Thymus (tissue), 14 donors: Measurements from ENCODE around the gene CIART. TPM values are rescaled to one million over a fixed set of nuclear protein-coding genes. Genes with fewer than 3 reads are reported as not detected.
"Not testable (repeated sequence)": the region's sequence is repeated elsewhere in the genome, so short reads cannot be mapped to it uniquely, and the experiment has no call there.

Experiments used
- DNase-seq, 9 donors: peaks; one replicate each; pipeline ENCODE4 v3.0.0-alpha.2; 2013; ENCODE audit warnings: low spot score in 9 of 9, low read depth in 6 of 9, missing footprints in 1 of 9
- H3K27ac ChIP-seq, 2 donors: one replicate each; pipeline ENCODE4 v1.5.1; 2013; ENCODE audit warnings: control low read depth in 1 of 2, low read depth in 1 of 2, low read length in 1 of 2, mild to moderate bottlenecking in 1 of 2, moderate library complexity in 1 of 2
- H3K27me3 ChIP-seq, 2 donors: one replicate each; pipeline ENCODE4 v1.5.1; 2013; ENCODE audit warnings: low read length in 1 of 2; ENCODE audit not compliant: control insufficient read depth in 2 of 2, insufficient read depth in 1 of 2
- H3K36me3 ChIP-seq, 2 donors: one replicate each; pipeline ENCODE4 v1.5.1; 2013; ENCODE audit warnings: low read length in 1 of 2, mild to moderate bottlenecking in 1 of 2, moderate library complexity in 1 of 2; ENCODE audit not compliant: control insufficient read depth in 2 of 2, insufficient read depth in 2 of 2
- H3K4me1 ChIP-seq, 2 donors: one replicate each; pipeline ENCODE4 v1.5.1; 2013; ENCODE audit warnings: low read length in 2 of 2; ENCODE audit not compliant: control insufficient read depth in 2 of 2, insufficient read depth in 2 of 2
- H3K4me3 ChIP-seq, 2 donors: one replicate each; pipeline ENCODE4 v1.5.1; 2013; ENCODE audit warnings: low read length in 2 of 2, control low read depth in 1 of 2, mild to moderate bottlenecking in 1 of 2
- H3K9me3 ChIP-seq, 2 donors: one replicate each; pipeline ENCODE4 v1.5.1; 2013; ENCODE audit warnings: low read length in 1 of 2, mild to moderate bottlenecking in 1 of 2; ENCODE audit not compliant: control insufficient read depth in 2 of 2, insufficient read depth in 1 of 2
- WGBS: extraction: QIAGEN DNeasy Blood & Tissue Kit; methylation state at CpG from one replicate; pipeline ENCODE4 v1.1.7; 2013; 5-methylcytosine and 5-hydroxymethylcytosine counted together
- long read RNA-seq, 10 donors: transcript quantifications; one replicate each; lab custom pipeline, GENCODE V29; 2026
- polyA plus RNA-seq: library from polyadenylated mRNA; stranded (reverse); fragments of 200-250 nt; gene quantifications from one replicate; pipeline ENCODE4 v1.2.3, GENCODE V29; 2013
- total RNA-seq: library from RNA; stranded (reverse); fragments of 120-200 nt; gene quantifications from one replicate; pipeline ENCODE4 v1.2.4, GENCODE V29; 2013
- donor health status: healthy.

Gene CIART
- 3.4 TPM for total RNA-seq
- polyA plus RNA-seq: 3.1 TPM
- long read RNA-seq, donor 1: 0 reads
- long read RNA-seq, donor 2, partial matches to known transcripts: 0 of 1 reads
- long read RNA-seq, donor 2, other reads (novel, unspliced or antisense): 0 of 1 reads
- long read RNA-seq, donor 3, partial matches to known transcripts: 0 of 3 reads
- long read RNA-seq, donor 3, other reads (novel, unspliced or antisense): 0 of 3 reads
- long read RNA-seq, donor 4, partial matches to known transcripts: 0 of 2 reads
- long read RNA-seq, donor 4, other reads (novel, unspliced or antisense): 0 of 2 reads
- long read RNA-seq, donor 5, partial matches to known transcripts: 0 of 3 reads
- long read RNA-seq, donor 5, other reads (novel, unspliced or antisense): 0 of 3 reads
- long read RNA-seq, donor 6, partial matches to known transcripts: 0 of 1 reads
- long read RNA-seq, donor 6, other reads (novel, unspliced or antisense): 0 of 1 reads
- long read RNA-seq, donor 7: 0 reads
- long read RNA-seq, donor 8, partial matches to known transcripts: 0 of 1 reads
- long read RNA-seq, donor 8, other reads (novel, unspliced or antisense): 0 of 1 reads
- long read RNA-seq, donor 9, partial matches to known transcripts: 0 of 1 reads
- long read RNA-seq, donor 9, other reads (novel, unspliced or antisense): 0 of 1 reads
- long read RNA-seq, donor 10, partial matches to known transcripts: 0 of 1 reads
- long read RNA-seq, donor 10, other reads (novel, unspliced or antisense): 0 of 1 reads

GRCh38 chr1:150281758-150282557, at the start of gene CIART:
Gene CIART, plus strand, starts transcription at chr1:150282554. Its CDS starts 714 bp downstream, at chr1:150283268.
- peak; percentile 53 to 90 (median 71) for DNase-seq

GRCh38 chr1:150232921-150233320, 49.4 kb upstream of the CIART start:
- not testable (repeated sequence) for H3K27me3 ChIP-seq, H3K27ac ChIP-seq, DNase-seq, H3K4me3 ChIP-seq, H3K9me3 ChIP-seq
- 94% methylated on average over 10 of the region's 10 CpGs for WGBS
- Histone ChIP-seq H3K36me3 (peaks cover 4 to 31% of the 10 kb centered on the region in 2 donors), H3K4me1 (peaks cover 6 to 19% of the 10 kb centered on the region in 2 donors)

More at GRCh38 chr1:150281758-150282557, at the start of gene CIART:
- H3K4me3 ChIP-seq: peak within 1 kb of the TSS; percentile 44 to 51
- peaks cover 8 to 23% of the 10 kb centered on the region in 2 donors for H3K4me1 ChIP-seq
- peaks cover 21 to 66% of the 10 kb centered on the region in 2 donors for H3K27me3 ChIP-seq
- H3K9me3 ChIP-seq: peaks cover 3 to 12% of the 10 kb centered on the region in 2 donors
- H3K36me3 ChIP-seq: no peaks in the 10 kb centered on the region
- 1% methylated on average over 46 of the region's 46 CpGs for WGBS
- peak within 1 kb of the TSS; percentile 1 to 70 for H3K27ac ChIP-seq

DNA sequence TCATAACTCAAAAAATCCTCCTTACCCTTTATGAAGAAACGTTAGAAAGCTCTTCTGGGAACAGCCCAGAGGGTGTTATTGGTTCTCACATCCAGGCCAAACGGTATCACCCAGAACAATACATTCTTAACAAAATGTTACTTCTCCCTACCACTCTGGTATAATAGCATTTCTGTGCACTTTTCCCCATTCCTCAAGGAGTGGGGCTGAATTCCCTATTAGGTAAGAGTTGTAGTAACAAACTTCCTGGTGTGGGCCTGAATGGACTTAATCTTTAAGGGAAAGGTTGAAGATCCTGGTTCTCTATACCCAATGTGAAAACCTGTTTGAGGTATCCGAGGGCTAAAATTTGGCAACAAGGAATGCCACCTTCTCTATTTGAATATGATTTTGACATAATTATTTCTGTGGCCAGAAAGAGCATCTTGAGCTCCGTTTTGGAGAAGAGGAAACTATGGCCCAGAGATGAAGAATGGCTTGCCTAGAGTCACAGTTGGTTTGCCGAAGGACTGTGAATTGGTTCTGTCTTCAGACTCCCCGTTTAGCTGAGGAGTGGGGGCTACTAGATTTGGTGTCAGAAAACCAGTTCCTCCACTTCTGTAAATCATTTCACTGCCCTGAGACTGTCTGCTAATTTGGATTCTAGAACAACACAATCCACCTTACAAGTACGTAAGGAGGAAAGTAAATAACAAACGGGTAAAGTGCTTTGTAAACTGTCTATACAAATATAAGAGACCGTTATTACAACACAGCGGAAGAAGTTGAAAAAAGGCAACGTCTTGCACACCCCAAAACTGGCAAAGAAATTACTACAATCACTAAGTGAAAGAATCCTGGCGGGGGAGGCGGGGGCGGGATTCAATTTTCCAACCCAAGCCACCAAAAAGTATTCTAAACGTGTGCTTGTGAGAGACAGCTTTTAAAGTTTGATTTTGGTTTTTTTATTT, 48.7 kb upstream of the CIART start:
- Histone ChIP-seq H3K4me1 (peaks cover 6 to 19% of the 10 kb centered on the region in 2 donors), H3K4me3 (peak overlapping the region; percentile 92 to 94), H3K27me3 (no peaks in the 10 kb centered on the region), H3K27ac (peak overlapping the region; percentile 97 to 98), H3K36me3 (peaks cover 4 to 26% of the 10 kb centered on the region in 2 donors), H3K9me3 (no peaks in the 10 kb centered on the region)
- peak in 5 of 9 donors; percentile 10 to 48 (median 18) for DNase-seq
- WGBS: 33% methylated on average over 15 of the region's 15 CpGs

- DNase-seq: no peak
- H3K36me3 ChIP-seq: peaks cover 4 to 20% of the 10 kb centered on the region in 2 donors
- WGBS: under 1% methylated on average over 9 of the region's 9 CpGs
Observed at GRCh38 chr1:150234309-150234565, 48.1 kb upstream of the CIART start.

DNA sequence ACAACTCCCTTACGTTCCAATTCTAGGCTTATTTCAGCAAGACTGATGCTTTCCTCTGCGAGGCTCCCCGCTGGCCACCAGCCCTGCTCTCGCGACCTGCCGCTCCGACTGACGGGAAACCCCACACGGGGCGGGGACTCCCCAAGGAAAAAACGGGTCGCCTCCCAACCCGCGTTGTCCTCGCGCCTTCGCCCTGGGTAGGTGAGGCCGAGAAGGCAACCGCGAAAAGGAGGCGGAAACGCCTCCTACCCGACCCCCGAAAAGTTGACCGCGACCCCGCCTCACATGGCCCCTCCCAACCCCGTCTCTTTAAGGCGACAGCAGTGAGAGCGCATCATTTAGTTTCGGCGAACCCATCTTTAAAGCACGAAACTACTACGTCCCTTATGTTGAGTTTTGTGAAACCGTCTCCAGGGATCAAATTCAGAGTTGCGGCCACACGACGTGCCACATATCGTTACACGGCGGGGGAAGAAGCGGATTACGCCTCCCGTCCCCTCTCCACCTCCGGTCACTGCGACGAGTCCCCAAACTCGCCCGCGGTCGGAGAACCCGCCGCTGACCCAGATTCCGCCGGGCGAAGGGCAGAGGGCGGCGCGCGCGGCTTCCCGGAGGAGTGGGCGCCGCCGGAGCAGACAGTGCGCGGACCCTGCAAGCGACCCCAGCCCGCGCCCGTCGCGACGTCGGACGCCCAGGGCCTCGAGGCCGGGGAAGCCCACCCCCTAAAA, 47.6 kb upstream of the CIART start:
- DNase-seq: peak in 7 of 9 donors; percentile 42 to 82 (median 65)
- H3K4me1 ChIP-seq: peaks cover 6 to 19% of the 10 kb centered on the region in 2 donors
- peak overlapping the region; percentile 97 to 98 for H3K27ac ChIP-seq
- peak overlapping the region; percentile 92 to 94 for H3K4me3 ChIP-seq
- no peaks in the 10 kb centered on the region for H3K27me3 ChIP-seq
- WGBS: under 1% methylated on average over 78 of the region's 78 CpGs
- no peaks in the 10 kb centered on the region for H3K9me3 ChIP-seq
- peaks cover 0 to 16% of the 10 kb centered on the region in 2 donors for H3K36me3 ChIP-seq

More at GRCh38 chr1:150234309-150234565, 48.1 kb upstream of the CIART start:
- Histone ChIP-seq H3K4me1 (peaks cover 6 to 19% of the 10 kb centered on the region in 2 donors), H3K27ac (peak overlapping the region; percentile 97 to 98), H3K27me3 (no peaks in the 10 kb centered on the region), H3K4me3 (peak overlapping the region; percentile 92 to 94), H3K9me3 (no peaks in the 10 kb centered on the region)

- DNase-seq: peak in 5 of 9 donors; percentile 15 to 65 (median 35)
- no peaks in the 10 kb centered on the region for H3K27me3 ChIP-seq
- peaks cover 6 to 19% of the 10 kb centered on the region in 2 donors for H3K4me1 ChIP-seq
- peaks cover 0 to 11% of the 10 kb centered on the region in 2 donors for H3K36me3 ChIP-seq
- no peaks in the 10 kb centered on the region for H3K9me3 ChIP-seq
- H3K27ac ChIP-seq: peak overlapping the region; percentile 97 to 98
- WGBS: under 1% methylated on average over 27 of the region's 27 CpGs
- H3K4me3 ChIP-seq: peak overlapping the region; percentile 92 to 94
Observed at GRCh38 chr1:150235294-150235851, 47.0 kb upstream of the CIART start.

- Histone ChIP-seq H3K9me3 (no peaks in the 10 kb centered on the region), H3K4me3 (peak within 1 kb of the TSS; percentile 92 to 94), H3K27ac (peak within 1 kb of the TSS; percentile 97 to 98), H3K27me3 (no peaks in the 10 kb centered on the region), H3K4me1 (peaks cover 6 to 19% of the 10 kb centered on the region in 2 donors), H3K36me3 (peaks cover 0 to 6% of the 10 kb centered on the region in 2 donors)
- WGBS: under 1% methylated on average over 33 of the region's 33 CpGs
- peak; percentile 93 to 99 (median 97) for DNase-seq
Observed at GRCh38 chr1:150235852-150236613, 46.3 kb upstream of the CIART start, which contains the start of gene ANP32E. Gene ANP32E, minus strand, starts transcription at chr1:150236112. Its CDS starts 326 bp downstream, at chr1:150235786.
